Islet precursor cell (in vitro differentiated cells): ENCODE results near the gene MRGPRG.
"Not testable (repeated sequence)": the region's sequence is repeated elsewhere in the genome, so short reads cannot be mapped to it uniquely, and the experiment has no call there.

ENCODE experiments used
- DNase-seq: peaks from one replicate; pipeline ENCODE4 v3.0.0-alpha.2; 2018

The MRGPRG gene

GRCh38 chr11:3170756-3171650 is 47.6 kb downstream of the MRGPRG start:
- no peak for DNase-seq

DNA sequence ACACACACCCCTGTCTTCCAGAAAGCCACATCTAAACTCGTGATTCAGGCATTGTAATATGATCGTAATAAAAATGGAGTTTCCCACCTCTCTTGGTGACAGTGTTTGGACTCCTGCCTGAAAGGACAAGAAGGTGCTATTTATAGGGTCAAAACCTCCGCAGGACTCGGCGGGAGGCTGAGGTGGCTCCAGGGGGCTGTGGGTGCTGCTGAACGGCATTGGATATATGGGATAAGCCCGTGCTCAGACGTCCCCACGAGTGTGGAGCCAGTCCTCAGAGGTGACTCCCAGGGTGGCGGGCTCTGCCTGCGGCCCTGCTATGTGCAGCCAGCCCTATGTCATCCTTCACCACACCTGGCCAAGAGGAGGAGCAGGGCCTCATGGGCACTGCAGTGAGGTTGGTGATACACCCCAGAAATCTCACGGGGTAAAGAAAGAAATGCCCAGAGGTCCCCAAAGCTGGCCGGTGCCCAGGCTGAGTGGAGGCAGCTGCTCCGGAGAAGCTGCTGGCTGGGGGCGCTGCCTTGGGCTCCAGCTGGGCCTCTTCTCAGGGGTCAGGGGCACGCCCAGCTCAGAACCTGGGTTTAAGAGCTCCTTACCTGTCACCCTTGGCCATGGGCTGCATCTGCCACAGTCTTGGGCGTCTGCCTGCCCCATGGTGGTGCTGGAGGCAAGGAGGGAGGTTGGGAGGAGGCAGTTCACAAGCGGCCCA is 48.4 kb downstream of the MRGPRG start:
- DNase-seq: peak; percentile 53

DNA sequence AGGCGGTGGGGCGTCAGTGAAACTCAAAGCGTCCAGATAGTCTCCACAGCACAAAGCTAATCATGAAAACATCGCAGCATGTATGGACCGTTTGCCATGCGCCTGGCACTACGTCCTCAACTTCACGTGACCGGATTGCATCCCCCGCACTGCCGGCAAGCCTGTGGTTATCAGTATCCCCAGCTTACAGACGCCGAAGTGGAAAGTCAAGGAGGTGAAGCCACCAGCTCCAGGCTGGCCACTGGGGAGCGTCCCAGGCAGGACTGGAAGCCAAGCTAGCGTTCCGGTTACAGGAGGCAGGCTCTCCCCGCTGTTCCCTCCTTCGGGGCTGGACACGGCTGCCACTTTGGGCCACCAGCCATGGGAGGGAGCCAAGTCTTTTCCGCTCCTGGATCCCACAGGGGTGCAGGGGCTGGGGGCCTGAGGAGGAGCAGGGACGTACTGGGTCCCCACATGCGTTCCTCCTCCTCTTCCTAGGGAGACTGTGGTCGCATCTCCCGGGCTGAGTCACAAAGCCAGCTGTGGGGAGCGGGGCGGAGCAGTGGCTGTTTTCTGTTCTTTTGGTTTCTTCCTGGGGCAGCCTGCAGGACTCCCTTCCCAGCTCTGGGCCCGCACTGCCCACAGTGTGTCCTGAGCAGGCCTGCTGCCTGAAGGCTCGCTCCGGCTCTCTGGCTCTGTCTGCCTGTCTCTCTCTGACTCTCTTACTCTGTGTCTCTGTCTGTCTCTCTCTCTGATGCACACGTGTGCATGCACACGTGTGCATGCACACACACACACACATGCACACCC is 49.2 kb downstream of the MRGPRG start:
- DNase-seq: peak; percentile 86

- DNase-seq: not testable (repeated sequence)
These were observed 49.8 kb downstream of the MRGPRG start for GRCh38 chr11:3168742-3169254.
